Measurements from ENCODE around the gene GRM7. TPM values are rescaled to one million over a fixed set of nuclear protein-coding genes. Genes with fewer than 3 reads are reported as not detected.

The GRM7 gene
- total RNA-seq, 2 donors from 2014 or later: 0.68 to 3.9 TPM

GRCh38 chr3:7607083-7607482 lies 746.2 kb downstream of the GRM7 start:
- Histone ChIP-seq H3K4me3 (no peak overlapping the region), H3K9me3 (no peaks in the 10 kb centered on the region), H3K27me3 (replicated peaks; ENCODE audit: insufficient read depth) (no peaks in the 10 kb centered on the region), H3K27ac (no peak overlapping the region), H3K4me1 (ENCODE audit: control insufficient read depth in 1 of 2, low read depth in 2 of 2) (no peaks in the 10 kb centered on the region), H3K36me3 (no peaks in the 10 kb centered on the region)
- TF ChIP-seq CTCF (IDR thresholded peaks at IDR 0.05): no peak
- DNase-seq (ENCODE audit: low spot score) (no peak), ATAC-seq (ENCODE audit: insufficient number of reproducible peaks, low FRiP score, low read depth) (no peak)

DNA sequence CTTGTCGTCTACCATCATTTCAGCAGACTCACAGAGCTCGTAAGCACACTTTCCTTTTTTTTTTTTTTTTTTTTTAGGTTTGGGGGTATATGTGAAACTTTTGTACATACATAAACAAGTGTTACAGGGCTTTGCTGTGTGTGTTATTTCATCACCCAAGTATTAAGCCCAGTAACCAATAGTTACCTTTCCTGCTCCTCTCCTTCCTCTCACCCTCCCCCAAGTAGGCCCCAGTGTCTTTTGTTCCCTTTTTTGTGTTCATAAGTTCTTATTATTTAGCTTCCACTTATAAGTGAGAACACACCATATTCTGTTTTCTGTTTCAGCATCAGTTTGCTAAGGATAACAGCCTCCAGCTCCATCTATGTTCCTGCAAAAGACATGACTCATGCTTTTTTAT lies 746.8 kb downstream of the GRM7 start:
- TF ChIP-seq CTCF (IDR thresholded peaks at IDR 0.05): no peak
- no peaks in the 10 kb centered on the region for H3K4me1 ChIP-seq (ENCODE audit: control insufficient read depth in 1 of 2, low read depth in 2 of 2)
- H3K9me3 ChIP-seq: no peaks in the 10 kb centered on the region
- H3K36me3 ChIP-seq: no peaks in the 10 kb centered on the region
- no peak overlapping the region for H3K27ac ChIP-seq
- DNase-seq (ENCODE audit: low spot score) (no peak), ATAC-seq (ENCODE audit: insufficient number of reproducible peaks, low FRiP score, low read depth) (no peak)
- H3K27me3 ChIP-seq (replicated peaks; ENCODE audit: insufficient read depth): no peaks in the 10 kb centered on the region
- H3K4me3 ChIP-seq: no peak overlapping the region

- H3K27ac ChIP-seq: no peak overlapping the region
- H3K9me3 ChIP-seq: no peaks in the 10 kb centered on the region
- TF ChIP-seq CTCF (IDR thresholded peaks at IDR 0.05): no peak
- no peak overlapping the region for H3K4me3 ChIP-seq
- H3K36me3 ChIP-seq: no peaks in the 10 kb centered on the region
- DNase-seq (ENCODE audit: low spot score) (no peak), ATAC-seq (ENCODE audit: insufficient number of reproducible peaks, low FRiP score, low read depth) (no peak)
- H3K4me1 ChIP-seq (ENCODE audit: control insufficient read depth in 1 of 2, low read depth in 2 of 2): no peaks in the 10 kb centered on the region
- no peaks in the 10 kb centered on the region for H3K27me3 ChIP-seq (replicated peaks; ENCODE audit: insufficient read depth)
These were observed 749.7 kb downstream of the GRM7 start for GRCh38 chr3:7610634-7611033.

GRCh38 chr3:7615043-7615442 lies 754.1 kb downstream of the GRM7 start:
- TF ChIP-seq CTCF (IDR thresholded peaks at IDR 0.05): no peak
- H3K4me1 ChIP-seq (ENCODE audit: control insufficient read depth in 1 of 2, low read depth in 2 of 2): peaks cover 6 to 10% of the 10 kb centered on the region in 2 donors
- no peaks in the 10 kb centered on the region for H3K27me3 ChIP-seq (replicated peaks; ENCODE audit: insufficient read depth)
- DNase-seq (ENCODE audit: low spot score) (no peak), ATAC-seq (ENCODE audit: insufficient number of reproducible peaks, low FRiP score, low read depth) (no peak)
- no peak overlapping the region for H3K4me3 ChIP-seq
- H3K27ac ChIP-seq: no peak overlapping the region
- no peaks in the 10 kb centered on the region for H3K36me3 ChIP-seq
- H3K9me3 ChIP-seq: no peaks in the 10 kb centered on the region

DNA sequence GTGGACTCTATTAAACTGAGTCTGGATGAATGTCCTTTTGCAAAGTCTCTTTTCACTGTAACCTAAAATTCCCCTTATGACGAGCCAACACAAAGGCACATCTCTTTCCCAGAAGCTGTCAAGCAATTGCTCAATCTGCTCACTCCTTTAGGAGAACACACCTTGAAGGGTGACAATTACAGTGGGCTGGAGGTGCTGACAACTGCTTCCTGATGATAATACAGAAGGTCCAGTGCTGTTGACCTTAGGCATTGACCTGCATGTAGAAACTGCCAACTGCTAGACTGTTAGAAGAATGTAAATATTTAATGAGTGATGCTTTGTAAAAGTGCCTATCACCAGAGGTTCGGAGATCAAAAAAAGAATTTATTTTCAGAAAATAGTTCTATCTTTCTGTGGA lies 757.7 kb downstream of the GRM7 start:
- Histone ChIP-seq H3K36me3 (no peaks in the 10 kb centered on the region), H3K4me1 (ENCODE audit: control insufficient read depth in 1 of 2, low read depth in 2 of 2) (peaks cover 6 to 11% of the 10 kb centered on the region in 2 donors), H3K27ac (no peak overlapping the region), H3K4me3 (no peak overlapping the region), H3K27me3 (replicated peaks; ENCODE audit: insufficient read depth) (no peaks in the 10 kb centered on the region), H3K9me3 (no peaks in the 10 kb centered on the region)
- ATAC-seq (ENCODE audit: insufficient number of reproducible peaks, low FRiP score, low read depth): no peak
- TF ChIP-seq CTCF (IDR thresholded peaks at IDR 0.05): no peak
- no peak for DNase-seq (ENCODE audit: low spot score)

Data from thoracic aorta (tissue), 2 donors.